IPS DF 4.7 (cell line): ENCODE data around the gene KIRREL3.

Experiments
- DNase-seq: peaks from one replicate; pipeline ENCODE4 v3.0.0-alpha.2; 2013; ENCODE audit warnings: low spot score; ENCODE audit errors: extremely low read depth

The KIRREL3 gene

GRCh38 chr11:127000291-127000968 lies at the start of gene KIRREL3:
KIRREL3 (minus strand) TSS chr11:127000770.
- DNase-seq: no peak

DNA sequence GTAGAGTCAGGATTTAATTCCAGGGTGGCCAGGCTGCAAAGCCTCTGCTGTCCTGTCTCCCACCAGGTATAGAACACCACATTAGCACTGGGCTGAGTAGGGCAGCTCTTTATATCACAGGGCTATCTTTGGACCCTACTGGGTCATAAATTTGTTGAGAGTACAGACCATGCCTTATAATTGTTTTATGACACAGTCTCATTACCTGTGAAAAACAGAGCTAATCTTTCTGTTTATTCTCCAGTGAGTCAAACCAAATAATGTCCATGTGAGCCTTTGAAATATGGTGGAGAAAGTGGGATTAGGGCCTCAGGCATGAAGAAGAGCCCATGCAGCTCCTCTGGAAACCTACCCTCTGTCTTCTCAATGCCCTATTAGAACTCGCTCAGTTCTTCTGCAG lies 49.6 kb upstream of the KIRREL3 start:
- DNase-seq: no peak

GRCh38 chr11:127049486-127049885 lies 48.9 kb upstream of the KIRREL3 start:
- no peak for DNase-seq

DNA sequence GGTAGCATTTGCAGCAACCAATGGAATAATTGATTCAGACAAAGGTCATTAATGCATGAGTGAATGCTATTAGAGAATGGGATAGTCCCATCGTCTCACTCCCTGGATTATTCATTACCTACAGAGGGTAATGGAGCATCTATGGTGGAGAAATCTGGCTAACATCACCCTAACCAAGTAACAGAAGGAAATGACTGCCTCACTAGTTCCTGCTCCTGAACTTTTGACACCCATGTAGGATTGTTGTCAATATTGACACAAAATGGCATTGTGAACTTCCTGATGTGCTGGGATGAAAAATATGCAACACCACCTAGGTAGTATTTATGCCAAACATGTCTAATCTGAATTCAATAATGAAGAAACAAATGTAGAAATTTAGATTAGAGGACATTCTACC lies 44.0 kb upstream of the KIRREL3 start:
- DNase-seq: no peak

- DNase-seq: no peak
These were observed 41.9 kb upstream of the KIRREL3 start for GRCh38 chr11:127042445-127042844.

DNA sequence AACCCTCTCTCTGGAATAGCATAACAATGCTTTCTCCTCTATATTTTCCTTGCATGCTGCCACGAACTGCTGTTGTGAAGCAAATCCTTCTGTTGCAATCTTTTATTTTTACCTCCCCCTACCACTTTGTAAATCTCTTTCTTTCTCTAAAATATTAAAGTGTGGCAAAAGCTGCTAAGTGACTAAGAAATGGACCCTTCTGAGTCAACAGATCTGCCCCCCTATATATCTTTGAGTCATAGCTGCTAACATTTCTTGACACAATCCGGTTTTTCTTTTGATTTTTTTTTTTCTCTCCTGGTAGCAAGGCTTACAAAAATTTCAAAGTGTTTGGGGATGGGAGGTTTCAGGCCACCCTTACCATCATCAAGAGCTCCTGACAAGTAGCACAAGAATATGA lies 39.0 kb upstream of the KIRREL3 start:
- no peak for DNase-seq

DNA sequence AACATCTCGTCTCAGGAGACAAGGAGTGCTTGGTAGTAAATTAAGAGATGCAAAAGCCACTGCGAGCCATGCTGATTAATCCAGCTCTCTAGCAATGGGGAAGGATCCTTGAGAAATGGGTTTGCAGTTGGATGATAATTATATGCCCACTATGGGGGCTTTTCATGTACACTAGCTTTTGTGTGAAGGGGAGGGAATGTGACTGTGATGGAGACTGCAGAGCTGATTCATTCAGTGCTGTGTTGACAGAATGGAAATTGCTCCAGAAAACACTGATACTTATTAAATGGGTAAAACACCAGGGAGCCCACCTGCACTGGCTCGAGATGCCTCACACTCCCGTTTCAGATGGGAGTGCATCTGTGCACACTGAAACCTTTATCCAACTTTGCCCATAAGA lies 37.0 kb upstream of the KIRREL3 start:
- DNase-seq: no peak

DNA sequence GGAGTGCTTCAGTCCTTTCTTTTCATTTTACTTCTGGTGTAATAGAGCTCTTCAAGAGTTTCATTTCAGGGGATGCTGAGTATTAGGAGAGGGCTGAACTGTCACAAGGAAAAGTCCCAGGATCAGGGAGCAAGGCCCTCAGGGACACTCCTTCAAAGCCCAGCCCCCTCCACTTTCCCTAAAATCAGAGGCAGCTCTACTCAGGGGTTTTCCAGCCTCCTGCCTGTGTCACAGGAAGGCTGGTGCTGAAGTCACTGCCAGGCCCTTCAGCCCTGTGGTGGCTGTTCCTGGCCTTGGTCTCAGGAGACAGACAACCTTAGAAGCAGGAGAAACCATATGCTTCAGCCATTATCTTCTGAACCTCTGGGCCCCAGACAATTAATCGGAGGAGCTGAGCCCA lies 36.4 kb upstream of the KIRREL3 start:
- no peak for DNase-seq

DNA sequence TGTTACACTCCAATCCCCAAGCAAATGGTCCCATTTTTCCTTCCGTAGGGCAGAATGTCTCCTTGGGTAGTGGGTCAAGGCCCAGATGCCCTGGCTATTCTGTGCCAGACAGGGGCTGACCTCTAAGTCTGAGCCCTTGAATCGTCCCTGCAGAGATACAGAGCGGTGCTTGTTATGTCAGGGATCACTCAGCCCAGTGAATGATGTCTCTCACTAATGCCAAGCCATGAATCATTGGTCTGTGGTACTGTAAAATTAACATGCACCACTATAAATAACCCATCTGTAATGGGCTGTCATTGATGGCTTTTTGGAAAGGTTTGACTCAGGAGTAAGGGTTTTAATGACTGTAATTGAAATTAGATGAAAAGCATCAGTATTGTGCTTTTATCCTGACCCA lies 35.3 kb upstream of the KIRREL3 start:
- DNase-seq: no peak

GRCh38 chr11:127034973-127035372 lies 34.4 kb upstream of the KIRREL3 start:
- DNase-seq: no peak

DNA sequence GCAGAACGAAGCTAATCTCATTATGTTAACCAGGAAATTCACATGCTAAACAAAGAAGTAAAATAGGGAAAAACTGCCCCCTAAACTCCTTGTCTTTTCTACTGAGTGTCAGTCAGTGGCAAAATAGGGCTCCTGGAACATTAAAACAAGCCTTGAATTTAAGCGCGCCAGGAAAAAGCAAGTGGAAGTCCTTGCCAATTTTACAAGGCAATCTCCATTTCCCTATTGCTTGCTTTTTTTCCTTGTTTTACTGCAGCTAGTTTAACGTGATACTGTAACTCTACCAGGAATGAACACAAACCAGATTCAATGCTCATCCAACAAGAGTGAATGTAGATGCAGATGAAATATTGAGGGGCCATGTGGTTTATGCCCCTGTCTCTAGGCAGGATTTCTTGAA lies 28.1 kb upstream of the KIRREL3 start:
- no peak for DNase-seq

DNA sequence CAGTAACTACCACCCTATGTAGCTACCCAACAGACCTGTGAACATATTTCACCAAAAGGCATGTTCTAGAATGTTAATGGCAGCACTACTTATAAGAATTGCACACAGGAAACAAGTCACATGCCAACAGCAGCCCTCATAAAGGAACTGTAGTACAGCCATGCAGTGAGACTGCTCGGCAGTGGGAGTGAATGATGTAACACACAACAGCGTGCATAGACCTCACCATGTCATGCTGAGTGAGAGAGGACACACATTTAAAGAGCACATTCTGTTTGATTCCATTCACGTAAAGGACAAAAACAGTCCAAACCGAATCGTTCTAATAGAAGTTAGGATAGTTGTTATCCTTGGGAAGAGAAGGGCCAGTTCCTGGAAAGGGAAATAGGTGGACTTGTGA lies 27.2 kb upstream of the KIRREL3 start:
- DNase-seq: no peak

DNA sequence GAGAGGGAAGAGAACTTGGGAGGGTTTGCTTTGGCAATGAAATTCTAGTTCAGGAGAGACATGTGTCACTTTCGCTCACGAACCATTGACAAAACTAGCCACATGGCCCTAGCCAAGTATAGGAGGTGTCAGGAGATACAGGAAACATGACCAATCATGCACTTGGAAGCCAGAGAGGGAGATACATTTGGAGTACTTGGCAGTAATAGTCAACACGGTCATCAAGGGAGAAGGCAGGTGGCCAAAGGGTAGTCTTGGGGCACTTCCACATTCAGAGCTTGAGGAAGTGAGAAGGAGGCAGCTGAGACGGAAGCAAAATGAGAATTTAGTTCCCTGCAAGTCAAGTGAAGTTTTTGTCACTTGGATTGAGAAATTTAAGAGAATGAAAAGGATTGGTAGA lies 26.4 kb upstream of the KIRREL3 start:
- DNase-seq: no peak

DNA sequence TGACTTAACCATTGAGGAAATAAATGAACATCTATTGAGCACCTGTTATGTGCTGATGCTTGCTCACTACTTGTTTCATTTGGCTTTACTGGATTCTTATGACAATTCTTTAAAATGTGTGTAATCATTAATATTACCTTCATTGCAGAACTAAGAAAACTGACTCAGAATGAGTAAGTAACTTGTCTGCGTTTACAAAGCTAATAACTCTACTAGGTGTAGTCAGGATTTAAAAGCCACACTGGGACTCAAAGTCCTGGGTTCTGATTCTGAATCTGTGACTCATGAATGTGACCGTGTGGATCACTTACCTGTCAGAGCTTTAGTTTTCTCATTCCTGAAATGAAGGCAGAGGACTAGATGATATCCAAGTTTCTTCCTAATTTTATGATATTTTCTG lies 23.4 kb upstream of the KIRREL3 start:
- DNase-seq: no peak

- DNase-seq: no peak
These were observed 18.2 kb upstream of the KIRREL3 start for GRCh38 chr11:127018683-127019279.

DNA sequence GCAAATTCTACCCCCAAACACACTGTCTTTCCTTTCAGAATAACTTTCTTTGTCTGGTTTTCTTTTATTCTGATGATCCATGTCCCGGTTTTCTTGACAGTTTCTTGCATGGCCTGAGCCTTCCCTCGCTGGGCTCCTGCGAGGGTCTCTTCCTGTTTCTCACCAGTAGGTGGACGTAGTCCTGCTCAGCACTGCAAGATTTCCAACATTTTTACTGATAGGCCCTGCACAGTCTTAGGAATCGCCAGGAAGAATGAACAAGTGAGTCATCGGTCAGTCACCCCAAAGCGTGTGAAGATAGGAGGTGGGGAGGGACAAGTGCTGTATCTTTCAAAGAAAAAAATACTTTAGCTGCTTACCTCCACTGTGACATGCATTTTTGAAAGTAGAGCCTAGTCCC lies 16.9 kb upstream of the KIRREL3 start:
- no peak for DNase-seq

- no peak for DNase-seq
These were observed 13.0 kb upstream of the KIRREL3 start for GRCh38 chr11:127013550-127013949.

DNA sequence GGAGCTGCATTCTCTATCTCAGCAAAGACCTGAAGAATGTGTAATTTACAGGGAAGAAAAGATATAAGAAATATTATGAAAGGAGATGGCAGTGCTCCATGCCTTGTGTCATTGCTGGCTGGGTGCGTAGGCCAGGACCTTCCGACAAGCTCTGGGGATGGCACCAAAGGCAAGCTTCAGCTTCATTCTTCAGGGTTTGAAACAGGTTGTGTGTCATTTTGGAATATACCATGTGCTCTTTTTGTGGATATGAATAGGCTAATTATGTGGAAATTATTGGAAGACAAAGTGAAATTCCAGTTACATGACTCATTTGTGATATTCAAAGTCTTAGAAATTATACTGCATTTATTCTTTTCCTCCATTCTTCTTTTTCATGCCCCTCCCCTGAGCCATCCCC lies 5.7 kb upstream of the KIRREL3 start:
- DNase-seq: no peak

- DNase-seq: no peak
These were observed 2.9 kb upstream of the KIRREL3 start for GRCh38 chr11:127003260-127003981.

GRCh38 chr11:127002669-127003259 lies 2.2 kb upstream of the KIRREL3 start:
- no peak for DNase-seq

- no peak for DNase-seq
These were observed 411 bp upstream of the KIRREL3 start for GRCh38 chr11:127000981-127001380.

DNA sequence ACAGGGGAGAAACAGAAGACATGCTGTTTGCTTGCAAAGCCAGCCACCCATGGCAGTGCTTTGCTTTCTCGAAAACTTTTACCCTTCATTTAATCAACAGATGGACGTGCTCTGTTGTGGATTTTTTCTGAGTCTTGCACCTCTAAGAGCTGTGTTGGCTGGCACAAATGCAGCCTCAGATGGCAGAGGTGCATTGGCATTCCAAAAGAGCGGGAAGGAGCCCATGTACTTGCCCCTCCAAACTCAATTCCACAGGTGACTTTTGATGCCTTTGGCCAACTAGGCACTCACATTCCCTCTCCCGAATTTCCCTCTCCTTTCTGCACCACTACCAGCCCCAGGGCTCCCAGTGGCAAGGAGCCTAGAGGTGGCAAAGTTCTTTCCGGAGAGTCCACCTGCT lies 1.2 kb downstream of the KIRREL3 start:
- no peak for DNase-seq
